Fibroblast of gingiva (primary cell): ENCODE measurements around the gene GCC2.
"Not testable (repeated sequence)": the region's sequence is repeated elsewhere in the genome, so short reads cannot be mapped to it uniquely, and the experiment has no call there.

Experiments
- DNase-seq: peaks from one replicate; pipeline ENCODE4 v3.0.0-alpha.2; 2011; ENCODE audit warnings: low read depth

The GCC2 gene

GRCh38 chr2:108448678-108449409, at the start of gene GCC2:
Gene GCC2, plus strand, starts transcription at chr2:108449206. Its CDS starts 69 bp downstream, at chr2:108449275.
- DNase-seq, result peak; percentile 95

GRCh38 chr2:108399479-108399878, 49.5 kb upstream of the GCC2 start:
- no peak for DNase-seq

- DNase-seq, result no peak
Observed at GRCh38 chr2:108401800-108402199, 47.2 kb upstream of the GCC2 start.

- peak; percentile 75 for DNase-seq
Observed at GRCh38 chr2:108403494-108403893, 45.5 kb upstream of the GCC2 start.

GRCh38 chr2:108404784-108405397, 44.1 kb upstream of the GCC2 start:
- DNase-seq, result no peak

GRCh38 chr2:108407864-108408729, 40.9 kb upstream of the GCC2 start:
- no peak for DNase-seq

- peak; percentile 34 for DNase-seq
Observed at GRCh38 chr2:108409768-108410167, 39.2 kb upstream of the GCC2 start.

- DNase-seq, result peak; percentile 87
Observed at GRCh38 chr2:108412995-108413710, 35.9 kb upstream of the GCC2 start.

- no peak for DNase-seq
Observed at GRCh38 chr2:108413711-108414095, 35.3 kb upstream of the GCC2 start.

- no peak for DNase-seq
Observed at GRCh38 chr2:108414256-108414876, 34.6 kb upstream of the GCC2 start.

GRCh38 chr2:108414945-108415344, 34.1 kb upstream of the GCC2 start:
- no peak for DNase-seq

GRCh38 chr2:108417254-108417653, 31.8 kb upstream of the GCC2 start:
- no peak for DNase-seq

GRCh38 chr2:108418416-108418815, 30.6 kb upstream of the GCC2 start:
- no peak for DNase-seq

- DNase-seq, result no peak
Observed at GRCh38 chr2:108423067-108423466, 25.9 kb upstream of the GCC2 start.

- DNase-seq, result no peak
Observed at GRCh38 chr2:108423502-108424251, 25.3 kb upstream of the GCC2 start.

- DNase-seq, result no peak
Observed at GRCh38 chr2:108428286-108429009, 20.6 kb upstream of the GCC2 start.

GRCh38 chr2:108435578-108435977, 13.4 kb upstream of the GCC2 start:
- DNase-seq, result not testable (repeated sequence)

- no peak for DNase-seq
Observed at GRCh38 chr2:108436976-108437375, 12.0 kb upstream of the GCC2 start.

- DNase-seq, result no peak
Observed at GRCh38 chr2:108441712-108442111, 7.3 kb upstream of the GCC2 start.
